Endothelial cell of umbilical vein (primary cell): ENCODE measurements around the gene TAP2. TPM values are rescaled to one million over a fixed set of nuclear protein-coding genes. Genes with fewer than 3 reads are reported as not detected.

Experiments
- BruUV-seq: library from RNA; stranded (reverse); fragments of 400-500 nt; replicated peaks from 2 replicates; lab custom pipeline; 2021; lab: Mats Ljungman, UMichigan
- CTCF ChIA-PET: fragments of 300-600, 350-600 bp; sonication (Branson Sonifier 250); formaldehyde crosslinking; loops from one replicate; lab custom pipeline; 2021; ENCODE audit warnings: antibody characterized with exemption, inconsistent platforms; lab: Charles Lee
- POLR2A ChIA-PET: fragments of 300-600, 350-600 bp; sonication (Branson Sonifier 250); formaldehyde crosslinking; loops from one replicate; lab custom pipeline; 2021; ENCODE audit warnings: antibody characterized with exemption, inconsistent platforms; lab: Charles Lee
- DNase-seq: peaks from one replicate; pipeline ENCODE4 v3.0.0-alpha.2; 2011; ENCODE audit warnings: low read depth, low spot score
- FAIRE-seq: peaks from 2 replicates; lab custom pipeline; 2011; peaks lifted over from hg19 to GRCh38; lab: Jason Lieb, UNC
- H2AFZ ChIP-seq: 2 replicates; pipeline ENCODE4 v1.6.0; 2012; ENCODE audit warnings: low read depth, low read length, control low read depth, inconsistent platforms
- H3K27ac ChIP-seq: 2 replicates; pipeline ENCODE4 v1.5.1; 2011; ENCODE audit warnings: low read depth, mild to moderate bottlenecking, control low read depth, low read length, moderate library complexity; ENCODE audit not compliant: insufficient read depth
- H3K27me3 ChIP-seq, 2 experiments: 2 replicates each; pipeline versions ENCODE4 v1.6.0 to v1.6.1; 2011; ENCODE audit warnings: low read length in 2 of 2, mixed read lengths in 1 of 2; ENCODE audit not compliant: control insufficient read depth in 2 of 2, insufficient read depth in 2 of 2
- H3K36me3 ChIP-seq, 2 experiments: 2 replicates in 1 of 2; 3 replicates in 1 of 2; pipeline ENCODE4 v1.5.1; 2011; ENCODE audit warnings: low read length in 2 of 2, mild to moderate bottlenecking in 1 of 2, moderate library complexity in 1 of 2; ENCODE audit not compliant: control insufficient read depth in 2 of 2, insufficient read depth in 2 of 2; ENCODE audit errors: extremely low read depth in 1 of 2
- H3K4me1 ChIP-seq: 3 replicates; pipeline ENCODE4 v1.5.1; 2011; ENCODE audit warnings: mild to moderate bottlenecking, low read length; ENCODE audit not compliant: control insufficient read depth, insufficient read depth; ENCODE audit errors: extremely low read depth
- H3K4me2 ChIP-seq: 2 replicates; pipeline ENCODE4 v1.6.1; 2011; ENCODE audit warnings: low read length, control low read depth, mixed read lengths; ENCODE audit not compliant: insufficient read depth
- H3K4me3 ChIP-seq, 3 experiments: fragments of 200-600 bp in 1 of 3; sonication (generic), shearing (Covaris generic) in 1 of 3; replicated peaks in 1 of 3; 2 replicates each; pipeline ENCODE4 v1.5.1; 2011 to 2016; ENCODE audit warnings: control low read depth in 3 of 3, low read length in 3 of 3, mild to moderate bottlenecking in 2 of 3, inconsistent platforms in 1 of 3, low read depth in 1 of 3, moderate library complexity in 1 of 3; ENCODE audit not compliant: insufficient read depth in 1 of 3
- H3K79me2 ChIP-seq: 2 replicates; pipeline ENCODE4 v1.6.0; 2012; ENCODE audit warnings: low read length, inconsistent platforms; ENCODE audit not compliant: control insufficient read depth, insufficient read depth
- H3K9ac ChIP-seq: replicated peaks from 2 replicates; pipeline ENCODE3; 2011; ENCODE audit warnings: low read length, control low read depth; ENCODE audit not compliant: insufficient read depth; ENCODE audit errors: extremely low read depth
- H3K9me1 ChIP-seq: replicated peaks from 3 replicates; pipeline ENCODE4 v1.6.0; 2011; ENCODE audit warnings: mild to moderate bottlenecking, low read length; ENCODE audit not compliant: control insufficient read depth, insufficient read depth; ENCODE audit errors: extremely low read depth
- H3K9me3 ChIP-seq: replicated peaks from 2 replicates; pipeline ENCODE4 v1.5.1; 2012; ENCODE audit warnings: low read length, inconsistent platforms; ENCODE audit not compliant: control insufficient read depth, insufficient read depth
- H4K20me1 ChIP-seq: replicated peaks from 2 replicates; pipeline ENCODE3; 2011; ENCODE audit warnings: mild to moderate bottlenecking, low read length; ENCODE audit not compliant: control insufficient read depth, insufficient read depth; ENCODE audit errors: extremely low read depth
- CTCF ChIP-seq, 2 donors: IDR thresholded peaks; 1 replicate in 1 of 2; 2 replicates in 1 of 2; pipeline ENCODE4 v1.5.1; 2011; ENCODE audit warnings: low read length in 2 of 2, mild to moderate bottlenecking in 2 of 2, moderate library complexity in 2 of 2, control low read depth in 1 of 2, inconsistent platforms in 1 of 2, low read depth in 1 of 2; ENCODE audit not compliant: insufficient read depth in 1 of 2; ENCODE audit errors: extremely low read depth in 1 of 2
- EZH2 ChIP-seq: IDR thresholded peaks from 2 replicates; pipeline ENCODE4 v1.6.1; 2012; ENCODE audit warnings: borderline replicate concordance, low read depth, mild to moderate bottlenecking, moderate library complexity, low read length, inconsistent platforms; ENCODE audit not compliant: severe bottlenecking
- FOS ChIP-seq: IDR thresholded peaks from 2 replicates; pipeline ENCODE4 v1.6.1; 2011; ENCODE audit warnings: mild to moderate bottlenecking, low read length, moderate library complexity, borderline replicate concordance; ENCODE audit not compliant: insufficient read depth
- GATA2 ChIP-seq: IDR thresholded peaks from 2 replicates; pipeline ENCODE4 v1.7.0; 2011; ENCODE audit warnings: low read depth, mild to moderate bottlenecking, moderate library complexity, mixed read lengths, low read length; ENCODE audit not compliant: insufficient read length, insufficient read depth
- JUN ChIP-seq: IDR thresholded peaks from 2 replicates; pipeline ENCODE4 v1.6.1; 2011; ENCODE audit warnings: borderline replicate concordance, low read depth; ENCODE audit not compliant: insufficient read length, insufficient read depth
- MAX ChIP-seq: IDR thresholded peaks from 2 replicates; pipeline ENCODE4 v1.6.1; 2011; ENCODE audit not compliant: insufficient read depth, insufficient read length
- MYC ChIP-seq: IDR thresholded peaks from one replicate; pipeline ENCODE4 v1.6.1; 2011; ENCODE audit warnings: mild to moderate bottlenecking, low read depth, low read length
- POLR2A ChIP-seq: IDR thresholded peaks from 2 replicates; pipeline ENCODE4 v1.6.1; 2012; ENCODE audit warnings: low read depth, mild to moderate bottlenecking, control low read depth, low read length
- POLR2AphosphoS5 ChIP-seq: IDR thresholded peaks from 2 replicates; pipeline ENCODE4 v1.6.1; 2012; ENCODE audit warnings: low read depth, mild to moderate bottlenecking, control low read depth, low read length, moderate library complexity; ENCODE audit not compliant: insufficient read depth
- dilution Hi-C: fragments of 300-500 bp; cut with MboI; formaldehyde crosslinking; loops from one replicate; pipeline ENCODE4 v1.15.0; 2019; ENCODE audit warnings: low sequenced_read_pairs; ENCODE audit not compliant: extremely low pct_ligation_motif_present
- intact Hi-C: fragments of 100-400 bp; cut with micrococcal nuclease; formaldehyde crosslinking; loops from one replicate; pipeline ENCODE4 v1.10.0; 2022
- polyA plus RNA-seq, 4 experiments: library from polyadenylated mRNA; depleted of rRNA in 3 of 4; stranded (reverse) in 3 of 4; unstranded in 1 of 4; fragments of >200 nt; gene quantifications; 2 replicates each; pipeline versions ENCODE4 v1.2.1 to v1.2.3, GENCODE V29; 2011 to 2012; ENCODE audit warnings: missing spikeins in 1 of 4
- total RNA-seq: library from RNA; stranded (reverse); gene quantifications from 2 replicates; pipeline ENCODE4 v1.2.3, GENCODE V29; 2021

The TAP2 gene
- total and polyA plus RNA-seq, 2 donors (not counting 3 experiments of a cell fraction or from before 2014, with no cell fraction given) = 18.4 to 57.8 TPM

- dilution Hi-C loops = no loop called here
- CTCF ChIA-PET = interaction anchor here (2.5 kb wide), 1 partner anchor 54 kb away, joined by 13 read pairs; no protein-coding TSS in a partner anchor
- no peak overlapping the region for H2AFZ ChIP-seq
- no peak overlapping the region for H3K4me3 ChIP-seq
- H3K27ac ChIP-seq = no peak overlapping the region
- H3K9ac ChIP-seq = no peak overlapping the region
- POLR2A ChIA-PET = no interaction called here
- peaks cover 8 to 15% of the 10 kb centered on the region in 2 experiments for H3K27me3 ChIP-seq
- no peak for FAIRE-seq
- H3K9me1 ChIP-seq = no peaks in the 10 kb centered on the region
- BruUV-seq = no TSS peak
- DNase-seq = no peak
- no peaks in the 10 kb centered on the region for H3K9me3 ChIP-seq
- no peaks in the 10 kb centered on the region for H3K79me2 ChIP-seq
- H3K4me2 ChIP-seq = no peak overlapping the region
- intact Hi-C loops = no loop called here
- TF ChIP-seq MYC (no peak), CTCF (IDR thresholded peaks at IDR 0.05; ENCODE audit: extremely low read depth in 1 of 2, insufficient read depth in 1 of 2, low read depth in 1 of 2, low read length in 2 of 2) (no peak), EZH2 (no peak), POLR2A (no peak), MAX (no peak), FOS (no peak), JUN (no peak), GATA2 (no peak), POLR2AphosphoS5 (no peak)
- no peaks in the 10 kb centered on the region for H3K36me3 ChIP-seq
- no peaks in the 10 kb centered on the region for H4K20me1 ChIP-seq
- no peaks in the 10 kb centered on the region for H3K4me1 ChIP-seq
These were observed 24.4 kb downstream of the TAP2 start for GRCh38 chr6:32814145-32814544.
